HG02870 (cell line): ENCODE measurements around the gene WDR75.
"Not testable (repeated sequence)": the region's sequence is repeated elsewhere in the genome, so short reads cannot be mapped to it uniquely, and the experiment has no call there.

Source experiments
- ATAC-seq: cut with Tn5 transposase; IDR thresholded peaks from one replicate; pipeline ENCODE4 v1.9.1; 2021; ENCODE audit warnings: mild to moderate bottlenecking, moderate library complexity; ENCODE audit not compliant: unreplicated experiment

Gene WDR75

DNA sequence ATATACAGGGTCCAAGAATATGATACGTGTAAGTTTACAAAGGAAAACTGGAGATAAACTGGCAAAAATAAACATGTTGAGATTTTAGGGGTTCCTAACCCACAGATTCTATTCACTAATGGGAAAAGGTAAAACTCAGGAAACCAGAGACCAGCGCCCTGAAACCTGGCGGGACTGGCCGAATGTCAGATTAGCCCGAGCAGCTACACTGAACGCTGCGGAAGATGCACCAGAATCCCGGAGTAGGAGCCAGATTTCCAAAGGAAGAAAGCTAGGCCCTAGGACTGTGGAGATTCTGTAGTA lies 679 bp upstream of the WDR75 start:
- ATAC-seq: peak; percentile 22

DNA sequence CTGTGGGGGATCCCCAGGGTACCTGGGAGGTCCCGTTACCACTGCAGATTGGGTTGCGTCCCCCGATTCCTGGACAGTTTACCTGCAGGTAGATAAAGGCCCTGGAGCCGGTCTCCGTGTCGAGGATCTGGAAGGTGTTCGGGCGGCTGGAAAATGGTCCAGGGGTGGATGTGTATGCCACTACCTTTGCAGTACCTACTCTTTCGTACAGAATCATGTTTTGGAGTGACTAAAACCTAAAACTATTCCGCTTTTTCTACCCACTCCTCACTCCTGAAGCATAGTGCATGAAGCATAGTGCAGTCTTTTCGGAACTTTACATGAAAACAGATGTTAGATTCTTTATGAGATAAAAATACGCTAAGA lies 418 bp downstream of the WDR75 start:
- no peak for ATAC-seq

DNA sequence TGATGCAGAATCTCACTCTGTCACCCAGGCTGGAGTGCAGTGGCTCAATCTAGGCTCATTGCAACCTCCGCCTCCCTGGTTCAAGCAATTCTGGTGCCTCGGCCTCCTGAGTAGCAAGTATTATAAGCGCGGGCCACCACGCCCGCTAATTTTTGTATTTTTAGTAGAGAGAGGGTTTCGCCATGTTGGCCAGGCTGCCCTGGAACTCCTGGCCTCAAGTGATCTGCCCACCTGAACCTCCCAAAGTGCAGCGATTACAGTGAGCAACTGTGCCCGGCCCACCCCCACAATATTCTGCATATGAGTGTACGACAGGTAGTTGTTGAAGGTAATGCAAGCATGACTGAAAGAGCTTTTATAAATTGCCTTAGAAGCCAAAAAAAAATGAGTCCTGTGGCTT lies 1.2 kb downstream of the WDR75 start:
- ATAC-seq: no peak

DNA sequence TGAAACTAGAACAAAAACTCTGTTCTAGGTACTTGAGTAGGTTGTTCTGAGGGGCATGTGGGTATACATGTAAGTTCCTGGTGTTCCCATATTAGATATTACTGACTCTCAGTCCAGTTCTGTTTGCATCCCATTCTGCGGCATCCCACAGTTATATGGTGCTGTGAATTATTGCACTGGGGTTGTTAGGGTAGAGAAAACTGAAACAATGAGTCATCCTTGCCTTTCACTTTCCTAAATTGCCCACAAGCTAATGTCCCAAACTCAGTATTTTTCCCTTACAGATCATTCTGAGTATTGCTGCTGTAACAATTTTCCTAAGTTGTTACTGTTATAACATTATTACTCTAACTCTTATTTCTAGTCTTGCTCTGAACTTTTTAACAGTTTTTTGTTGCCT lies 3.0 kb downstream of the WDR75 start:
- ATAC-seq: peak; percentile 34

DNA sequence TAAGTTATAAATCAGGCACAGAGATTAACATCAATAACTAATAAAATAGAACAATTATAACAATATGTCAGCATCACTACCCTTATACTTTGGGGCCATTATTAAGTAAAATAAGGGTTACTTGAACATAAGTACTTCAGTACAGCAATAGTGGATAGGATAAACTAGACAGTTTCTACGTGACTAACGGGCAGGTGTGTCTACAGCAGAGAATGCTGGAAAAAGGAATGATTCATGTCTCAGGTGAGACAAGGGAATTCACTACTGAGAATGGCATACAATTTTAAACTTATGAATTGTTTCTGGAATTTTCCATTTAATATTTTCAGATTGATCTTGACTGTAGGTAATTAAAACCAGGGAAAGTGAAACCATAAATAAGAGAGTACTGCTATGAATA lies 5.5 kb downstream of the WDR75 start:
- ATAC-seq: no peak

DNA sequence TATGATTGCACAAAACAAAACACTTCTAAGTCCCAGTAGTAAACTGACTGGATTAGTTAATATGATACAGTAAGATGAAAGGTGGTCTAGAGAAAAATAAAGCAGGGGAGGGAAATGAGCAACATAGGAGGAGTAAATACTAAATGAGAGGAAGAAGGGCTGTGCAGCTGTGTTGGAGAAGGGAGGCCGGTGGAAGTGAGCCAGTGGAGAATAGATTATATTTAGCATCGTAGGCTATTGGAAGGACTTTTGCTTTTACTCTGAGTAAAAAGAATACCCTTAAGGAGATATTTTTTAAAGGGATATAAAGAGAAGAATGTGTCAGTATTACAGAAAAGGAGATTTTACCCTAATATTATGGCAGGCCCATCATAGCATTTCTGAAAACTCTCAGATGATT lies 12.7 kb downstream of the WDR75 start:
- ATAC-seq: no peak

DNA sequence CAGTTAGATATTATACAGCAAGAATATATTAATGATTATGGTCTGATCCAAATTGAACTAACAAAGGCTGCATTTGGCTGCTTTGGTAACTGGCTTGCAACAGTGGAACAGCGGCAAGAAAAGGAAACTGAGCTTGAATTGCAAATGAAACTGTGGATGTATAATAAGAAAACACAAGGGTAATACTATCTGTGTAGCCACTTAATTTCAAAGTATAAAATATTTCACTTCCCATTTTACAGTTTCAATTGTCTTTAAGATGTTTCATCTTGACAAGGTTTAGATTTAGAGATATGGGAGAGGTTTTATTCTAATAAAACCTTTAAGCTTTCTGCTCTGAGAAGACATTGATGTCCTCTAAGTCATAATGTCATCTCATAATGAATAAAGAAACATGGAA lies 23.8 kb downstream of the WDR75 start:
- no peak for ATAC-seq

DNA sequence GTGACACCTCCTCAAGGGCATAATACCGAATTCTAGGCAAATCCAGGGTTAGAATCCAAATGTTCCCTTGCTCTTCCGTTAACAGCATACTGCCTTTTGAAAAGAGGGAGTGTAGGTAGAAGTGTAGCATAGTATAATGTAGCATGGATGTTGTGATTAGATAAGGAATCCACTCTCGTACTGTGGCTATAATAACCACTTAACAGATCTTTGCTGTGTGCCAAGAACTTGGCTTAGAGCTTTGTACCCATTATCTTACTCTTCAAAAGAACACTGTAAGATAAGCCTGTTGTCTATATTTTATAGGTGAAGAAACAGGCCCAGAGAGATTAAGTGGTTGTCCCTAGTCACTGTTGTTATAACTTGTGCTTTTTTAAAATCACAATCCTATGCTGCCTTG lies 24.2 kb downstream of the WDR75 start:
- no peak for ATAC-seq

DNA sequence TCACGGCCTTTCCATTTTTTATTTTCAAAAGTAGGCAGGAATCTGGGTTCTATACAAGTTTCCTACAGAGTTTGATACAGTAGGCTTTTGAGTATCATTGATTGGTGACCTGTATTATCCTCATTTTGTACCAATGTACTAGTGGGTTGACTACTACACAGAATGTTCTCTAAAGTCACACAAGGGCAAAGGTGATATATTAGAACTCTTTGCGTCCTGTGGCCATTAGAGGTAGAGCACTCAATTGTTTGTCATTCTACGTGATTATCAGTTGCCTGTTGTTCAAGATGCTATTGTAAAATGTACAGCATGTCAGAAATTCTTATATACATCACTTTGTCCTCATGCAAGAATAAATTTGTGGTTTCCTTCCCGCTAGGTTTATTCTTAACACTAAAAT lies 24.8 kb downstream of the WDR75 start:
- no peak for ATAC-seq

DNA sequence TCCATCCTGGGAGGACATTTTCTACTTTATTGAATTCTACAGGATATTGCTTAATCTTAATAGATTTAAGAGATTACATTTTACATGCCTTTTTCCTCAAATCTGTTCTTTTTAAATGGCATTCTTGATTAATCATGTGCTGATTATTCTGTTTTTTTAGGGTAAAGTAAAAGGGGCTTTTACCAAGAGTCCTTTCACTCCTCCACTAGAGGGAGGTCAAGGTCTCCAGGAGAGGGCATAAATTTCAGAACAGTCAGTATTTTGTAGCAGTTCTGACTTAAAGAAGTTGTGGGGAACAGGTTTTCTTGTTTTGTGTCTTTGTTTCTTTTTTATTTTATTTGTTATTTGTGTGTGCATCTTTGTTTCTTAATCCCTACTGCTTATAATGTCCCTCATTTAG lies 25.4 kb downstream of the WDR75 start:
- no peak for ATAC-seq

DNA sequence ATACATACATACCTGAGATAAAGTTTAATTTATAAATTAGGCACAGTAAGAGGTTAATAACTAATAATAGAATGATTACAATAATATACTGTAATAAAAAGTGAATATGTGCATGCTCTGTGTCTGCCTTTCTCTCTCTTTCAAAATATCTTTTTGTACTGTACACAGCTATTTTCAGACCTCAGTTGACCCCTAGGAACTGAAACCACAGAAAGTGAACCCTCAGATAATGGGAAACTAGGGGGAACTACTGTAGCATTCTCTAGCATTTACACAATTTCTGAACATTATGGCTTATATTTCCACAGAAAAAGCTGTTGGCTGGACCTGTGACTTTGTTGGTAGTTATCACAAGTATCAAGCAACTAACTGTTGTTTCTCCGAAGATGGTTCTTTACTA lies 25.9 kb downstream of the WDR75 start:
- no peak for ATAC-seq

DNA sequence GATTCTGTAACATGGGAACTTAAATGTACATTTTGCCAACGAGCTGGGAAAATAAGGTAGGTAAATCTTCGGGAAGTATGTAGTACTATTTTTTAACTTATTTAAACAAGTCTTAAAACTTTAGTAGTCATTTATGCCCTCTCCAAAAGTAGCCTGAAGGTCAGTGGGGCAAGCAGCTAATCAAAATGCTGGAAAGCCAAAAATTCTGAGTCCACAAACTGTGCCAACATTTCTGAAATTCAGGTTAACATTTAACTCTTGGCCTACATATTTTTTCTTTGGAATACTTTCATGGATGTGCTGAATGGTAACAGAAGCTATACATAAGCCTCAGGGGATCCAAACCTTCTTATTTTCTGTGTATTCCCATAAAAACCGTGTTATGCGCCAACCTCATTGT lies 26.3 kb downstream of the WDR75 start:
- no peak for ATAC-seq

DNA sequence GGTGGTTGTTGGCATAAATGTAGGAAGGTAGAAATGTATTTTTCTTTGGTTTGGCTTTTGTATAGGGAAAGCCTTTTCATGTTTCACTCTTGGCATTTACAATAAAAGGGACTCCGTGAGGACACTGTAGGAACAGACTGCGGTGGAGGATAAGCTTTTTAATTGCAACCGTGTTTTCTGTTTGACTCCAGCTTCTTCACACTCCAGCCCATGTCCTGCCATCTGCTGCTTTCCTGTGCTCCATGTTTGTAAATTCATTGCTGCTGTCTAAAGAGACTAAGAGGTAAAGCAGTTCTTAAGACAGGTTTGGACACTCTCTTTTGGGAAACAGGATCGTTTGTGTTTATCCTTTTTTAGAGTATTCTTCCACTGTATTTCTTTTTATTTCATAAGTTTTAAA lies 33.3 kb downstream of the WDR75 start:
- no peak for ATAC-seq

DNA sequence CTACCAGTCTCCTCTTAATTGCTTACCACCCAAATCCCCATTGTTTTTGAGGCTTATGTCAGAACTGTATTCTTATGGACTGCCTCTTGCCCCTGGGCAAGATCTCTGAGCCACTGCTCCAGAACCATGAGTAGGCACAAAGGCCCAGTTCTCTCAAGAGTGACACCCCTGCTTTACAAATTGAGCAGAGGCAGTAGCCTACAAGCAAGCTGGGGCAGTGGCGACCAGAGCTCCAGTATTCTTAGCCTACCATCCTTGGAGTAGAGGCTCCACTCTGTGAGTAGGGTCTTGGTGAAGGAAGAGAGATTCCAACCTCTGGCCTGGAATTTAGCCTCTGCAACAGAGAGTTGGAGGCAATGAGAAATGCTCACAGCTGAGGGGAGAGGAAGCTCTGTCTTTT lies 36.5 kb downstream of the WDR75 start:
- ATAC-seq: no peak

DNA sequence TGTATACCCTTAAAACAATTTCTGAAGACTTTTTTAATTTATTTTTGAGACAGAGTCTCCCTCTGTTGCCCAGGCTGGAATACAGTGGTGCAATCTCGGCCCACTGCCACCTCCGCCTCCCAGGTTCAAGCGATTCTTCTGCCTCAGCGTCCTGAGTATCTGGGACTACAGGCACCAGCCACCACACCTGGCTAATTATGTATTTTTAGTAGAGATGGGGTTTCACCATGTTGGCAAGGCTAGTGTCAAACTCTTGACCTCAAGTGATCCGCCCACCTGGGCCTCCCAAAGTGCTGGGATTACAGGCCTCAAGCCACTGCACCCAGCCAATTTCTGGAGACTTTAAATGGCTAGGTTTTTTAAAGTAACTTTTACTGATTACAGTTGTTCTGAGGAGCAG lies 37.0 kb downstream of the WDR75 start:
- ATAC-seq: not testable (repeated sequence)

DNA sequence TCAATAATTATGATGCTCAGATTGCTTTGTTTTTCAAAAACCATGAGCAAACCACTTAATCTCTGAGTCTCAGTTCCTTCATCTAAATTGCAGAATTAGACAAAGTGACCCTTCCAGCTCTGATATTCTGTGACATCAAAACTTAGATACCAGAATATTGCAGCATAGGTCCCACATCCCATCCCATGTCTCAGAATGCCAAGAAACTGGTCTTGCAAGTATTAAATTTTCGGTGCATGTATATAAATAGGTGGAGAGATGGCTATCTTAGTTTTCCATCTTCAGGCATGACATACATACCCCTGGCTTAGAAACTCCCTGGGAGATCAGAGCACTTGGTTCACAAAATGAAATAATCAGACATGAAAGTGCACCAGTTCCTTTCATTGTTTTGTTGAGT lies 39.8 kb downstream of the WDR75 start:
- ATAC-seq: no peak

DNA sequence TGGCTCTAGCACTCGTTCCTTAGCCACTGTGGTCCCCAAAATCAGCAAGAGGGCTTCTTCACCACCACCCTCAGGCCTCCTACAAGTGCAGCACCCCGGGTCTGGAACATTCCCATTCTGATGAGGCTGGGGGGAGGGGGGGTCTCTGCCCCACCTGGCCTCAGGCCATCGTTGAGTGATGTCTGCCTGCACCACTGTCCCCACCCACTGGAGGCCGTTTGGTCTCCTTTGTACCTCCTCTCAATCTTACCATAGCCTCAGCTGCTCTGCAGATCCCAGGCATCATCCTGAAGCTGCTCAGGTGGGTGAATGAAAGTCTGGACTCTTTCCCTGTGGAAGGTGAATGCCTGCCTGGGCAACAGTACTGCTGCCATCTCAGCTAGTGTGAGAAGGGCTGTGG lies 42.3 kb downstream of the WDR75 start:
- no peak for ATAC-seq

DNA sequence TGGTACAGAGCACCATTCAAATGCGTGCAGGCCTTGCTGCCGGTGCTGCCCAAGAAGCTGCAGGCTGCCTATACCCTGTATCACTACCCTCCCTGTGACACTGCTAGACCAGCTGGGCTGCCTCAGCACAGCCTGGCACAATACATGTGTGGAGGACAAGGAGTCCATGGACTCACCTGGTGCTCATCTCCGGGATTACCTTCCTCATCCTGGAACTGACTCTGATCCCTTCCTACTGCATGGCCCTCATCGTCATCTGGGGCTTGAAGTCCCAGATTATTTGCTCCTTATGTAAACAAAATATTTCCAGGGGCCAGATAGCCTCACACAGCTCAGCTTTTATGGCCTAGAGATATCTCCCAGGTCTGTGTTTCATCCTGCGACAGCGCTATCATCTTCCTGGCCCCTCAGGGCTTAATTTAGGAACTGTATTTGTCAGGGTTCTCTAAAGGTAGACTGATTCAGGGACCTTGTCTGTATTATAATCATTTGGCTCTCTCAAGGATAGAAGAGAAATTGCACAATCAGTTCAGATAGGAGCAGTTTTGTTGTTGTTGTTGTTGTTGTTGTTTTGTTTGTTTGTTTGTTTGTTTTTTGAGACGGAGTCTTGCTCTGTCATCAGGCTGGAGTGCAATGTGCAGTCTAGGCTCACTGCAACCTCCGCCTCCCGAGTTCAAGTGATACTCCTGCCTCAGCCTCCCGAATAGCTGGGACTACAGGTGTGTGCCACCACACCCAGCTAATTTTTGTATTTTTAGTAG lies 42.9 kb downstream of the WDR75 start:
- ATAC-seq: no peak

DNA sequence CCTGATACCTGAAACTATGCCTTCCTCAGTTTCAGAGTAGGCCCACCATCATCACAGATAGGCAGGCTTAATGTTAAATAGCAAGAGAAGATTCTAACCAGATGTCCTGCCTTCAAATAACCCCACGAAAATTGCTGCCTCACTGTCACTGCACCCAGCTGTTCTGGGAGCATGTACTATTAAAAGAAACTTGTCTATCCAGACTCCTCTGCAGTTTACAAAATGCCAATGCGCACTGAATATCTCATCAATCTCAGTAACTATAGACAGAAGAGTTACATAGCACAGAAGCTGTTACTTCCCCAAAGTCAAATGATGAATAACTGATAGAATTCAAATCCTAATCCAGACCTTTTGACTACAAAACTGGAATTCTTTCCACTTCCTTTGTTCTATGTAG lies 43.9 kb downstream of the WDR75 start:
- ATAC-seq: no peak

DNA sequence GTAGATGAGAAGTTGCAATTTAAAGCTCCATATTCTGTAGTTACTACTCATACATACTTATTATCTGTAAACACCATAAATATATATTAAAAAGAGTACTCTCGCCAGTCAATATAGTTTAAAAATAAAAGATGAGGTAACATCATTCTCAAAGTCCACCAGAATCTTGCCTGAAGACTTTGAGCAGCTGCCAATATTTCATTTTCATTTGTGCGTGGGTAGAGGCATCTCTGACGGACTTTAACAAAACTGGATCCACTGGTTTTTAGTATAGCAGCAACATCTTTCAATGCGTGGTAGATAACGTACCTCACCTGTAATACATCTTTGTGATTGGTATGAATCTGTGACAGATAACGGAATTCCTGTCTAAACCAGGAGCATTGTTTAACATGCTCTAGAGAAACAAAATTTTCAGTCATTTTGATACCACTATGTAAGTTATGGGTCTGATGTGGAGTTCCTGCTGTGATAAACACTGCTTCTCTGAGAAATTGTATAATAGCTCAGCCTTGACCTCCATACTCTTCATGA lies 45.0 kb downstream of the WDR75 start:
- no peak for ATAC-seq

DNA sequence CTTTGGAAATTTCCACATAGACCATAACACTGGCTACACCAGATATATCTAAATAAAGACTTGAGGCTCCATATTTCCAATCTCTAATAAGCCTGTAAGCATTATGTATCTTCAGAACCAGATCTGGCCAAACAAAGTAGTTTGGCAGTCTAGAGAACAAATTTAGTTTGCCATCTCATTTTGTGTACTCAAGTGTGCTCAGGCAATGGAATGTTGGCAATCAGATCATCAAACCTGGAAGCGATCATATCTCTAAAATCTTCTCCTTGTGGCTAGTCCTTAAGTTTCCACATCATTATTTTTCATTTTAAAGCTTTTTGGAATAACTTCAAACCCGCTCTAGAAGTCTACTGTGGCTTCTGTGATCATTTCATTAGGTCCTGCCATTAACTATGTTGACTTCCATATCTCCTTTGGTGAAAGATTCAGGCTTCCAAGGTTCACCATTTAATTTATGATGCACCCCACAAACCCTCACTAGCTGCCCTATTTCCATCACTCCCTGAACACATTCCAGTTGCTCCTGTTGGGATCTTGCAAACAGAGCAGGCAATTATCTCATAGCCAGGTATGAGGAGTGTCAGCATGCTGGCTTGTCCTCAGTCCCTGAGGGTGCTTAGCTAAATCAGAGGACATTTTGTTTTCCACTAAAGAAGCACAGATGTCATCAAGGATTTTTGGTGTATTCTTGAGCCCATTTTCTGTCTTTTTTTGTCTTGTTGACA lies 46.2 kb downstream of the WDR75 start:
- no peak for ATAC-seq

DNA sequence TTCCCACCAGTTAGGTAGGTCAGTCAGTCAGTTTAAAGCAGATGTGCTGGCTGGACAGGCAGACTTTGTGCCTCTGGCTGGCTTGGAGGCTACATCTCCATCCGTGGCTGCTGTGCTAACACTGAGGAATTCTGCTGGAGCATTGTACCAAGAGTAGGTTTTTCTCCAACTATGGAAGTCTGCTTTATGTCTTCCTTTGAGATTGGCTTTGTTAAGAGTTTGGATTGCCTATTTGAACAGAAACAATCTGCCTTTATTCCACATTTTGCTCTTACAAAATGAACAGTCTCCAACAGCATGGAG lies 46.7 kb downstream of the WDR75 start:
- ATAC-seq: no peak

DNA sequence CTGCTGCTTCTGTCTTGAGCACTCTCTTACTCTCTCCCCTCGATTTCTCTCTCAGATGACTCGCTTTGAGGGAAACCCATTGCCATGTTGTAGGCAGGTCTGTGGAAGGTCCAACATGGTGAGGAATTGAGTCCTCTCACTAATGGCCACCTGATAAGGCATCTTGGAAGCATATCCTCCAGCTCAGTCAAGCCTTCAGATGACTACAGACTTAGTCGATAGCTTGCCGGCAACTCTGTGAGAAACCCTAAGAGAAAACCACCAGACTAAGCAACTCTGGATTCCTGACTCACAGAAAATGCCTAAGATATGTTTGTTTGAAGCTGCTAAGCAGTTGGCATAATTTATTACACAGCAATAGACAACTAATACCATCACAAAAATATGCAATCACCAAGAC lies 51.2 kb downstream of the WDR75 start:
- no peak for ATAC-seq
